PC-3 (cell line): ENCODE measurements around the gene SMNDC1. TPM values are rescaled to one million over a fixed set of nuclear protein-coding genes. Genes with fewer than 3 reads are reported as not detected.

ENCODE experiments used
- ATAC-seq: fragments of 200-7000 bp; cut with Tn5 transposase; 2 replicates; pipeline ENCODE4 v1.9.1; 2020; ENCODE audit warnings: mild to moderate bottlenecking, moderate library complexity
- Bru-seq: library from RNA; stranded (reverse); fragments of 400-500 nt; gene quantifications from one replicate; lab custom pipeline; 2021; lab: Mats Ljungman, UMichigan
- BruChase-seq, 2 experiments: library from RNA; stranded (reverse); fragments of 400-500 nt; gene quantifications; one replicate each; lab custom pipeline; 2021; lab: Mats Ljungman, UMichigan
- BruUV-seq: library from RNA; stranded (reverse); fragments of 400-500 nt; replicated peaks from 2 replicates; lab custom pipeline; 2021; lab: Mats Ljungman, UMichigan
- CTCF ChIA-PET: fragments of 300-600 bp; sonication (Branson Sonifier 250); formaldehyde crosslinking; loops from one replicate; lab custom pipeline; 2022; ENCODE audit warnings: antibody characterized with exemption; lab: Charles Lee
- POLR2A ChIA-PET: fragments of 300-600 bp; sonication (Branson Sonifier 250); formaldehyde crosslinking; loops from one replicate; lab custom pipeline; 2022; ENCODE audit warnings: antibody characterized with exemption; ENCODE audit not compliant: unreplicated experiment; lab: Charles Lee
- DNase-seq: peaks from one replicate; pipeline ENCODE4 v3.0.0-alpha.2; 2015
- H2AFZ ChIP-seq: fragments of 300-600 bp; sonication (generic); 2 replicates; pipeline ENCODE4 v1.6.0; 2016; ENCODE audit warnings: antibody characterized with exemption, low read length
- H3F3A ChIP-seq: fragments of 300-600 bp; sonication (generic); one replicate; pipeline ENCODE4 v1.6.0; 2017; ENCODE audit warnings: antibody characterized with exemption, low read length, control low read depth, mild to moderate bottlenecking; ENCODE audit not compliant: unreplicated experiment
- H3K27ac ChIP-seq: fragments of 300-600 bp; sonication (generic); 2 replicates; pipeline ENCODE4 v1.5.1; 2016; ENCODE audit warnings: mild to moderate bottlenecking, low read length
- H3K27me3 ChIP-seq: fragments of 300-600 bp; sonication (generic); 2 replicates; pipeline ENCODE4 v1.6.1; 2016; ENCODE audit warnings: low read length, mixed read lengths
- H3K36me3 ChIP-seq: fragments of 300-600 bp; sonication (generic); 2 replicates; pipeline ENCODE4 v1.6.1; 2016; ENCODE audit warnings: low read depth, mixed run types, low read length, mixed read lengths
- H3K4me1 ChIP-seq: fragments of 300-600 bp; sonication (generic); 2 replicates; pipeline ENCODE4 v1.5.1; 2016; ENCODE audit warnings: low read length; ENCODE audit not compliant: insufficient read depth
- H3K4me2 ChIP-seq: fragments of 300-600 bp; sonication (generic); 2 replicates; pipeline ENCODE4 v1.6.0; 2016; ENCODE audit warnings: low read length
- H3K4me3 ChIP-seq: fragments of 300-600 bp; sonication (generic); 2 replicates; pipeline ENCODE4 v1.5.1; 2016; ENCODE audit warnings: mild to moderate bottlenecking, low read length, mixed read lengths
- H3K79me2 ChIP-seq: fragments of 300-600 bp; sonication (generic); 2 replicates; pipeline ENCODE4 v1.6.1; 2017; ENCODE audit warnings: low read length, mixed read lengths
- H3K9ac ChIP-seq: fragments of 300-600 bp; sonication (generic); 2 replicates; pipeline ENCODE4 v1.6.0; 2016; ENCODE audit warnings: mild to moderate bottlenecking, low read length
- H3K9me2 ChIP-seq: fragments of 300-600 bp; sonication (generic); replicated peaks from 2 replicates; pipeline ENCODE4 v1.6.1; 2016; ENCODE audit warnings: mixed run types, low read length, mixed read lengths
- H3K9me3 ChIP-seq: fragments of 300-600 bp; sonication (generic); 2 replicates; pipeline ENCODE4 v1.6.1; 2016; ENCODE audit warnings: low read length, mixed read lengths
- H4K20me1 ChIP-seq: fragments of 300-600 bp; sonication (generic); 2 replicates; pipeline ENCODE4 v1.6.1; 2016; ENCODE audit warnings: low read length, mixed read lengths
- EZH2 ChIP-seq: fragments of 300-600 bp; sonication (generic); IDR thresholded peaks from one replicate; pipeline ENCODE4 v1.6.1; 2017; ENCODE audit warnings: antibody characterized with exemption, mild to moderate bottlenecking, low read length; ENCODE audit not compliant: unreplicated experiment
- EZH2phosphoT487 ChIP-seq: fragments of 300-600 bp; sonication (generic); IDR thresholded peaks from 2 replicates; pipeline ENCODE4 v1.6.1; 2018; ENCODE audit warnings: mild to moderate bottlenecking, antibody characterized with exemption, low read length, borderline replicate concordance
- intact Hi-C: fragments of 100-400 bp; cut with micrococcal nuclease; formaldehyde crosslinking; loops from 2 replicates; pipeline ENCODE4 v1.9.0; 2023
- long read RNA-seq: library from polyadenylated mRNA; unstranded; transcript quantifications from one replicate; pipeline ENCODE4 v2.0.0, GENCODE V29; 2021; ENCODE audit not compliant: unreplicated experiment
- total RNA-seq: library from RNA; depleted of rRNA; stranded (reverse); fragments of >200 nt; gene quantifications from 2 replicates; pipeline ENCODE4 v1.2.3, GENCODE V29; 2014; rRNA removed
- TF ChIP-seq, protein P1 (sequence below): fragments of 300-600 bp; sonication (generic); conservative IDR thresholded peaks from 2 replicates; pipeline ENCODE4 v1.5.1; 2017; ENCODE audit warnings: antibody characterized with exemption, low read depth, mild to moderate bottlenecking, low read length

The SMNDC1 gene
- total RNA-seq (16.3 and 18.4 TPM in 2 replicates), Bru-seq, nascent RNA (percentile 96 among the genes with signal in this experiment), BruChase-seq, experiment 1, labeled RNA remaining after a 6-hour chase (percentile 94 among the genes with signal in this experiment), BruChase-seq, experiment 2, labeled RNA remaining after a 2-hour chase (percentile 90 among the genes with signal in this experiment)
- long read RNA-seq, full-length matches to known transcripts = 10 of 17 reads
- long read RNA-seq, partial matches to known transcripts = 0 of 17 reads
- long read RNA-seq, other reads (novel, unspliced or antisense) = 7 of 17 reads

DNA sequence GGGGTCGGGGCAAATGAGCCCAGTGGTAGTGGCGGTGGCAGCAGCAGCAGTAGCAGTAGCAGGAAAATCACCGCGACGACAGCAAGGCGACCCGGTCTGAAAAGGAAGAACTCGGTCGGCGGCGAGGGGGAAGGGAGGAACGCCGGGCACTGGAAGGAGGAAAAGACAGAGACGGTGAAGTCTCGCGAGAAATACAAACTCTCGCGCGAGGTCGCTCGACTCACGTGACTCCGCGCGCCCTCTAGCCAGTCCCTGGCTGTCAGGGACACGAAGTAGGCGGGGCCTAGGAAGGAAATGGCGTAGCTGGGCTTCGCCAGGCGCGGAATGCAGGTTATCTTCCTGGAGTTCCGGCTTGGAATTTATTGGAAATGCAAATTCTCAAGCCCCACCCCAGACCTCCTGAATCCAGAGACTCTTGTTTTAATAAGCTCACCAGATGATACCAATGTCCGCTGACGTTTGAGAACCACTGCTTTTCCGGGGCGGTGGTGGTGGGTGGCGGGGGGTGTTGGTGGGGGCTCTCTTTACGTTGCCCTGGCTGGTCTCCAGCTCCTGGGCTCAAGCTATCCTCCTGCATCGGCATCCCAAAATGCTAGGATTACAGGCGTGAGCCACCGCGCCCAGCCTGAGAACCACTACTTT, at the start of gene SMNDC1:
Gene SMNDC1 (minus strand): TSS at position 141 of the 642 bp plus-strand sequence. CDS start 1,333 bp downstream, outside the sequence.
- Histone ChIP-seq H2AFZ (peak within 1 kb of the TSS; percentile 67), H4K20me1 (peaks cover 41% of the 10 kb centered on the region), H3K79me2 (peaks cover 49% of the 10 kb centered on the region), H3K9me3 (no peaks in the 10 kb centered on the region), H3K4me3 (peak within 1 kb of the TSS; percentile 92), H3K9ac (peak within 1 kb of the TSS; percentile 99), H3K36me3 (peaks cover 34% of the 10 kb centered on the region; the same call in 1 of the 2 replicates), H3K27ac (peak within 1 kb of the TSS; percentile 92), H3K9me2 (no peaks in the 10 kb centered on the region), H3K4me2 (peak within 1 kb of the TSS; percentile 87), H3F3A (no peaks in the 10 kb centered on the region), H3K27me3 (no peaks in the 10 kb centered on the region), H3K4me1 (peaks cover 50% of the 10 kb centered on the region)
- intact Hi-C loops = loop anchor here (5.0 kb wide), 2 partner anchors 262 to 612 kb away; partner anchors contain the start of genes BBIP1, SHOC2 and SMC3
- CTCF ChIA-PET = interaction anchor here (0.6 to 0.9 kb wide), 6 partner anchors 90 to 362 kb away, joined by 4 to 23 read pairs (median 6); no protein-coding TSS in a partner anchor
- ATAC-seq (peak; percentile 90), DNase-seq (peak; percentile 98)
- POLR2A ChIA-PET = interaction anchor here (0.5 to 1.1 kb wide), 14 partner anchors 89 to 597 kb away, joined by 3 to 18 read pairs (median 5); partner anchors contain the start of gene RBM20
- BruUV-seq = no TSS peak
- TF ChIP-seq EZH2phosphoT487 = no peak
- TF ChIP-seq EZH2 = no peak
- TF ChIP-seq, protein P1, sequence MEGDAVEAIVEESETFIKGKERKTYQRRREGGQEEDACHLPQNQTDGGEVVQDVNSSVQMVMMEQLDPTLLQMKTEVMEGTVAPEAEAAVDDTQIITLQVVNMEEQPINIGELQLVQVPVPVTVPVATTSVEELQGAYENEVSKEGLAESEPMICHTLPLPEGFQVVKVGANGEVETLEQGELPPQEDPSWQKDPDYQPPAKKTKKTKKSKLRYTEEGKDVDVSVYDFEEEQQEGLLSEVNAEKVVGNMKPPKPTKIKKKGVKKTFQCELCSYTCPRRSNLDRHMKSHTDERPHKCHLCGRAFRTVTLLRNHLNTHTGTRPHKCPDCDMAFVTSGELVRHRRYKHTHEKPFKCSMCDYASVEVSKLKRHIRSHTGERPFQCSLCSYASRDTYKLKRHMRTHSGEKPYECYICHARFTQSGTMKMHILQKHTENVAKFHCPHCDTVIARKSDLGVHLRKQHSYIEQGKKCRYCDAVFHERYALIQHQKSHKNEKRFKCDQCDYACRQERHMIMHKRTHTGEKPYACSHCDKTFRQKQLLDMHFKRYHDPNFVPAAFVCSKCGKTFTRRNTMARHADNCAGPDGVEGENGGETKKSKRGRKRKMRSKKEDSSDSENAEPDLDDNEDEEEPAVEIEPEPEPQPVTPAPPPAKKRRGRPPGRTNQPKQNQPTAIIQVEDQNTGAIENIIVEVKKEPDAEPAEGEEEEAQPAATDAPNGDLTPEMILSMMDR = no peak

- ATAC-seq = peak; percentile 51
- H3K9me2 ChIP-seq = no peaks in the 10 kb centered on the region
- H3K4me3 ChIP-seq = no peak overlapping the region
- peak overlapping the region; percentile 69 for H3K4me2 ChIP-seq
- no peaks in the 10 kb centered on the region for H3K79me2 ChIP-seq
- ChIA-PET POLR2A (no interaction called here), CTCF (no interaction called here)
- H3F3A ChIP-seq = no peaks in the 10 kb centered on the region
- no peaks in the 10 kb centered on the region for H3K27me3 ChIP-seq
- no peaks in the 10 kb centered on the region for H3K36me3 ChIP-seq
- intact Hi-C loops = no loop called here
- no peak for TF ChIP-seq EZH2phosphoT487
- TF ChIP-seq, protein P1 = peak; percentile 76
- no peak for TF ChIP-seq EZH2
- H3K9ac ChIP-seq = peak overlapping the region; percentile 86
- BruUV-seq = no TSS peak
- peak; percentile 84 for DNase-seq
- no peak overlapping the region for H2AFZ ChIP-seq
- no peaks in the 10 kb centered on the region for H3K9me3 ChIP-seq
- H4K20me1 ChIP-seq = no peaks in the 10 kb centered on the region
- H3K4me1 ChIP-seq = peaks cover 57% of the 10 kb centered on the region
- H3K27ac ChIP-seq = peak overlapping the region; percentile 95
These were observed 49.6 kb upstream of the SMNDC1 start for GRCh38 chr10:110354322-110354766.
